Left lung (tissue), 10 donors: Measurements from ENCODE around the gene ISM2. TPM values are rescaled to one million over a fixed set of nuclear protein-coding genes. Genes with fewer than 3 reads are reported as not detected.
"Not testable (repeated sequence)": the region's sequence is repeated elsewhere in the genome, so short reads cannot be mapped to it uniquely, and the experiment has no call there.

Source experiments
- ATAC-seq: fragments of 200-7000 bp; cut with Tn5 transposase; one replicate; pipeline ENCODE4 v1.9.1; 2020; ENCODE audit warnings: moderate library complexity
- DNase-seq, 4 donors: peaks; one replicate each; pipeline ENCODE4 v3.0.0-alpha.2; 2013 to 2020
- H3K27ac ChIP-seq, 2 donors: fragments of 200-600 bp; sonication (generic) in 1 of 2; one replicate each; pipeline versions ENCODE4 v1.5.0 to v1.8.0; 2020 to 2021
- H3K27me3 ChIP-seq, 2 donors: fragments of 200-600 bp; sonication (generic) in 1 of 2; one replicate each; pipeline versions ENCODE4 v1.5.0 to v1.8.0; 2020 to 2021
- H3K36me3 ChIP-seq, 2 donors: fragments of 200-600 bp; sonication (generic) in 1 of 2; one replicate each; pipeline versions ENCODE4 v1.5.0 to v1.8.0; 2020 to 2021
- H3K4me1 ChIP-seq, 2 donors: fragments of 200-600 bp; one replicate each; pipeline ENCODE4 v1.8.0; 2021
- H3K4me3 ChIP-seq, 2 donors: fragments of 200-600 bp; sonication (generic) in 1 of 2; one replicate each; pipeline versions ENCODE4 v1.5.0 to v1.8.0; 2020 to 2021; ENCODE audit warnings: mild to moderate bottlenecking in 1 of 2
- H3K9me3 ChIP-seq, 2 donors: fragments of 200-600 bp; sonication (generic) in 1 of 2; one replicate each; pipeline versions ENCODE4 v1.5.0 to v1.8.0; 2020 to 2021
- CTCF ChIP-seq, 2 donors: fragments of 200-600 bp; sonication (generic) in 1 of 2; IDR thresholded peaks; one replicate each; pipeline versions ENCODE4 v1.5.0 to v1.8.0; 2021; ENCODE audit warnings: antibody characterized with exemption in 2 of 2
- intact Hi-C, 2 donors: fragments of 100-400 bp; cut with DNase I; formaldehyde crosslinking; loops; one replicate each; pipeline versions ENCODE4 v1.11.2 to v1.14.2; 2022
- polyA plus RNA-seq, 6 donors: library from polyadenylated mRNA; unstranded; fragments of 120-200 nt; gene quantifications; one replicate each; pipeline ENCODE4 v1.2.1, GENCODE V29; 2013; ENCODE audit not compliant: insufficient read length in 6 of 6
- total RNA-seq, 2 donors: library from RNA; stranded (reverse); fragmentation: NEBNext Ultra II Directional; extraction: Animal tissue kit (Norgen Biotek cat#: 25700); gene quantifications; one replicate each; pipeline ENCODE4 v1.2.1, GENCODE V29; 2021
- donor health status: DM: no; HTN: yes; CAD: no.
- donor health status: DM: no; HTN: no; CAD: no.

Gene ISM2
- total and polyA plus RNA-seq, 8 donors: 0.17 TPM; not detected in 7

GRCh38 chr14:77531071-77531470 is 32.5 kb upstream of the ISM2 start:
- Histone ChIP-seq H3K4me3 (no peak overlapping the region), H3K4me1 (no peaks in the 10 kb centered on the region), H3K27me3 (no peaks in the 10 kb centered on the region), H3K36me3 (peaks cover 0 to 16% of the 10 kb centered on the region in 2 donors), H3K27ac (no peak overlapping the region), H3K9me3 (no peaks in the 10 kb centered on the region)
- ATAC-seq: no peak
- no peak for TF ChIP-seq CTCF (IDR thresholded peaks at IDR 0.05)
- intact Hi-C loops: no loop called here
- DNase-seq: no peak

- DNase-seq: no peak
- Histone ChIP-seq H3K27me3 (no peaks in the 10 kb centered on the region), H3K9me3 (no peaks in the 10 kb centered on the region), H3K36me3 (peaks cover 0 to 5% of the 10 kb centered on the region in 2 donors), H3K4me1 (no peaks in the 10 kb centered on the region), H3K27ac (no peak overlapping the region), H3K4me3 (no peak overlapping the region)
- TF ChIP-seq CTCF (IDR thresholded peaks at IDR 0.05): no peak
- intact Hi-C loops: no loop called here
- ATAC-seq: no peak
These were observed 31.3 kb upstream of the ISM2 start for GRCh38 chr14:77529963-77530362.

GRCh38 chr14:77529213-77529612 is 30.6 kb upstream of the ISM2 start:
- DNase-seq (no peak), ATAC-seq (no peak)
- no peaks in the 10 kb centered on the region for H3K27me3 ChIP-seq
- no peaks in the 10 kb centered on the region for H3K36me3 ChIP-seq
- H3K9me3 ChIP-seq: no peaks in the 10 kb centered on the region
- intact Hi-C loops: no loop called here
- no peaks in the 10 kb centered on the region for H3K4me1 ChIP-seq
- no peak overlapping the region for H3K27ac ChIP-seq
- no peak overlapping the region for H3K4me3 ChIP-seq
- TF ChIP-seq CTCF (IDR thresholded peaks at IDR 0.05): no peak

GRCh38 chr14:77528701-77529100 is 30.1 kb upstream of the ISM2 start:
- H3K27me3 ChIP-seq, intact Hi-C loops, ATAC-seq, H3K4me3 ChIP-seq, H3K36me3 ChIP-seq, DNase-seq, H3K4me1 ChIP-seq, H3K9me3 ChIP-seq, H3K27ac ChIP-seq: not testable (repeated sequence)

- no peaks in the 10 kb centered on the region for H3K4me1 ChIP-seq
- no peaks in the 10 kb centered on the region for H3K9me3 ChIP-seq
- peaks cover 0 to 13% of the 10 kb centered on the region in 2 donors for H3K36me3 ChIP-seq
- no peak for TF ChIP-seq CTCF (IDR thresholded peaks at IDR 0.05)
- ATAC-seq (no peak), DNase-seq (no peak)
- intact Hi-C loops: no loop called here
- H3K27me3 ChIP-seq: no peaks in the 10 kb centered on the region
- H3K27ac ChIP-seq: no peak overlapping the region
- H3K4me3 ChIP-seq: no peak overlapping the region
These were observed 27.6 kb upstream of the ISM2 start for GRCh38 chr14:77526266-77526665.

GRCh38 chr14:77524536-77524935 is 25.9 kb upstream of the ISM2 start:
- no peaks in the 10 kb centered on the region for H3K9me3 ChIP-seq
- intact Hi-C loops: no loop called here
- no peak overlapping the region for H3K27ac ChIP-seq
- ATAC-seq (no peak), DNase-seq (no peak)
- no peaks in the 10 kb centered on the region for H3K4me1 ChIP-seq
- no peak for TF ChIP-seq CTCF (IDR thresholded peaks at IDR 0.05)
- no peaks in the 10 kb centered on the region for H3K27me3 ChIP-seq
- no peak overlapping the region for H3K4me3 ChIP-seq
- peaks cover 0 to 30% of the 10 kb centered on the region in 2 donors for H3K36me3 ChIP-seq
